ENCODE data around the gene COPG1. TPM values are rescaled to one million over a fixed set of nuclear protein-coding genes. Genes with fewer than 3 reads are reported as not detected.
"Not testable (repeated sequence)": the region's sequence is repeated elsewhere in the genome, so short reads cannot be mapped to it uniquely, and the experiment has no call there.

Gene COPG1
- total and polyA plus RNA-seq, 11 donors, result 78.6 to 121 (median 93.9) TPM

DNA sequence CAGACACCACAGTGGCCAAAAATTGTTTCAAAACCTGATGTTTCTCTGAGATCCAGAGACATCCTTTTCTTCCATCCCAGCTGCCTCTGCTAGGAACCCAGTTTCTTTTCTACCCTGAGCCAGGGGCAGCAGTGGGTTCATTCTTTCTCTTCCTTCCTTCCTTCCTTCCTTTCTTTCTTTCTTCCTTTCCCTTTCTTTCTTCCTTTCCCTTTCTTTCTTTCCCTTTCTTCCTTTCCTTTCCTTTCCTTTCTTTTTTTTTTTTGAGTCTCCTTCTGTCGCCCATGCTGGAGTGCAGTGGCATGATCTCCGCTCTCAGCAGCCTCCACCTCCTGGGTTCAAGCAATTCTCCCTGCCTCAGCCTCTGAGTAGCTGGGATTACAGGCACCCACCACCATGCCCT lies 30.7 kb upstream of the COPG1 start:
- no peaks in the 10 kb centered on the region for H3K27me3 ChIP-seq
- no peaks in the 10 kb centered on the region for H3K36me3 ChIP-seq
- ATAC-seq, result no peak
- peaks cover 0 to under 1% (median 0%) of the 10 kb centered on the region in 12 donors for H3K4me1 ChIP-seq
- no peak for DNase-seq
- intact Hi-C loops (cut with DNase I), result no loop called here
- 88 to 96% (median 91%) methylated on average over 2 of the region's 2 CpGs for WGBS, 4 donors
- TF ChIP-seq, protein P1, sequence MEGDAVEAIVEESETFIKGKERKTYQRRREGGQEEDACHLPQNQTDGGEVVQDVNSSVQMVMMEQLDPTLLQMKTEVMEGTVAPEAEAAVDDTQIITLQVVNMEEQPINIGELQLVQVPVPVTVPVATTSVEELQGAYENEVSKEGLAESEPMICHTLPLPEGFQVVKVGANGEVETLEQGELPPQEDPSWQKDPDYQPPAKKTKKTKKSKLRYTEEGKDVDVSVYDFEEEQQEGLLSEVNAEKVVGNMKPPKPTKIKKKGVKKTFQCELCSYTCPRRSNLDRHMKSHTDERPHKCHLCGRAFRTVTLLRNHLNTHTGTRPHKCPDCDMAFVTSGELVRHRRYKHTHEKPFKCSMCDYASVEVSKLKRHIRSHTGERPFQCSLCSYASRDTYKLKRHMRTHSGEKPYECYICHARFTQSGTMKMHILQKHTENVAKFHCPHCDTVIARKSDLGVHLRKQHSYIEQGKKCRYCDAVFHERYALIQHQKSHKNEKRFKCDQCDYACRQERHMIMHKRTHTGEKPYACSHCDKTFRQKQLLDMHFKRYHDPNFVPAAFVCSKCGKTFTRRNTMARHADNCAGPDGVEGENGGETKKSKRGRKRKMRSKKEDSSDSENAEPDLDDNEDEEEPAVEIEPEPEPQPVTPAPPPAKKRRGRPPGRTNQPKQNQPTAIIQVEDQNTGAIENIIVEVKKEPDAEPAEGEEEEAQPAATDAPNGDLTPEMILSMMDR (IDR thresholded peaks at IDR 0.05), result no peak
- no peak for TF ChIP-seq POLR2A (IDR thresholded peaks at IDR 0.05)
- no peaks in the 10 kb centered on the region for H3K9me3 ChIP-seq
- no peak overlapping the region for H3K4me3 ChIP-seq
- no peak overlapping the region for H3K27ac ChIP-seq

DNA sequence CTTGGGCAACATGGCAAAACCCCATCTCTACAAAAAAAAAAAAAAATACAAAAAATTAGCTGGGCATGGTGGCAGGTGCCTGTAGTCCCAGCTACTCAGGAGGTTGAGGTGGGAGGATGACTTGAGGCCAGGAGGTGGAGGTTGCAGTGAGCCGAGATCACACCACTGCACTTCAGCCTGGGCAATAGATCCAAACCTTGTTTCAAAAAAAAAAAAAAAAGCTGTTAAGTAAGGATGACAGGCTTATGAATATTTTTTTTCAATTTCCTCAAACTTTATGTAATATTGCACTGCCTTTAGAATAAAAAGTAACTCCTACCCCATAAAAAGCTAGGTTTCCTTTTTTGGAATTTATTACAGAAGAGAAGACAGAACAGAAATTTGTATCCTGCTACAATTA lies 25.0 kb upstream of the COPG1 start:
- not testable (repeated sequence) for H3K36me3 ChIP-seq, H3K9me3 ChIP-seq, DNase-seq, H3K27me3 ChIP-seq, ATAC-seq
- intact Hi-C loops (cut with DNase I), result loop anchor here in 2 of 10 donors (2.0 kb wide), 1 partner anchor 28 kb away; no protein-coding TSS in a partner anchor
- peak overlapping the region; percentile 75 to 93 (median 86) for H3K27ac ChIP-seq
- peaks cover 8 to 56% (median 45%) of the 10 kb centered on the region in 12 donors for H3K4me1 ChIP-seq
- 59 to 77% (median 73%) methylated on average over 1 of the region's 1 CpG for WGBS, 4 donors
- peak overlapping the region in 2 of 12 donors; percentile 38 to 44 for H3K4me3 ChIP-seq

DNA sequence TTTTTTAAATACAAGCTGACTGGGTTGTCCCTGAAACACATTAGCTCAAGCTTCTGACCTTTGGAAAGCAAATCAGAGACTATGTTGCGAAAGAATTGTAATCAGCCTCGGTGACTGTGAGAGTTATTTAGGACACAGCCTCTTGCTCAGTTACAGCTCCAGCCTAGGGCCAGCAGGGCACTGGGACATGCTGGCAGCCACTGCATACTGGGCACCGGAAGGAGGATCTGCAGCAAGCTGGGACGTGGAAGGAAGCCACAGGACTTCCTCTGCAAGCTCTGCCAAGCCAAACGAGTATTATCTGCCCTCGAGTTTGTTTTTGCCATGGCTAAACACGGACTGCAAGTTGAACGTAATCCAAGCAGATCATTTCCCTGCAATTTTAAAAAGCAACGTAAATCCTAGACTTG lies 24.4 kb upstream of the COPG1 start:
- WGBS, 4 donors, result 0 to 2% (median 1%) methylated on average over 9 of the region's 9 CpGs
- no peak for TF ChIP-seq POLR2A (IDR thresholded peaks at IDR 0.05)
- TF ChIP-seq, protein P1 (IDR thresholded peaks at IDR 0.05), result no peak
- ATAC-seq (peak; percentile 94 to 97 (median 96)), DNase-seq (peak; percentile 87 to 95 (median 89))
- intact Hi-C loops (cut with DNase I), result loop anchor here in 7 of 10 donors (1.0 to 5.0 kb wide), 4 partner anchors 28 to 43 kb away; partner anchors contain the start of gene CNBP (in 3 of the 7)
- no peaks in the 10 kb centered on the region for H3K9me3 ChIP-seq
- H3K4me1 ChIP-seq, result peaks cover 8 to 62% (median 49%) of the 10 kb centered on the region in 12 donors
- H3K4me3 ChIP-seq, result peak overlapping the region in 9 of 12 donors; percentile 4 to 44 (median 29)
- H3K27ac ChIP-seq, result peak overlapping the region; percentile 75 to 93 (median 86)
- no peaks in the 10 kb centered on the region for H3K27me3 ChIP-seq
- no peaks in the 10 kb centered on the region for H3K36me3 ChIP-seq

DNA sequence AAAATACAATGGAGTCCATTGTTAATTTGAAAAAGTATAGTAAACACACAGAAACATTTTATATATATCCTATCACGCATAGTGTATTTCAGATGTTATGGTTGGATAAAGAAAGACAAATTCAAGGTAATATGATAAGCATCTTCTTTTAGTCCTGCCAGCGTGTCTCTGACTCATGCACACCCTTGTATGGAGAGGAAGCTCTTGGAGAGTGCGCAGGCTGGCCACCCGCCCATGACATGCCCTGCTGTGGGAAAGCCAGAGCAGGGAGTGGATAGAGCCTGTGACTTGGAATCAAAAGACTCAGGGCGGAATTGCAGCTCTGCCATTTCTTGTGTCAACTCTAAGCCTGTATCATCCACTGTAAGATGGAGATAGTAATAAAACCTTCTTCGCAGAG lies 23.0 kb upstream of the COPG1 start:
- Histone ChIP-seq H3K36me3 (no peaks in the 10 kb centered on the region), H3K4me1 (peaks cover 8 to 75% (median 51%) of the 10 kb centered on the region in 12 donors), H3K9me3 (no peaks in the 10 kb centered on the region), H3K27ac (peak overlapping the region; percentile 75 to 93 (median 86)), H3K27me3 (no peaks in the 10 kb centered on the region), H3K4me3 (no peak overlapping the region)
- DNase-seq (peak; percentile 81 to 94 (median 88)), ATAC-seq (peak; percentile 75 to 89 (median 84))
- intact Hi-C loops (cut with DNase I), result loop anchor here in 4 of 10 donors (5.0 kb wide), 2 partner anchors 39 to 44 kb away; partner anchors contain the start of gene CNBP (in 3 of the 4)
- TF ChIP-seq, protein P1 (IDR thresholded peaks at IDR 0.05), result no peak
- no peak for TF ChIP-seq POLR2A (IDR thresholded peaks at IDR 0.05)
- 39 to 59% (median 46%) methylated on average over 6 of the region's 6 CpGs for WGBS, 4 donors
